Stimulated activated CD8-positive, alpha-beta memory T cell treated with anti-CD3 and anti-CD28 coated beads, Interleukin-7, amount 100 ng/mL, for 24 hours (primary cell): ENCODE data around the gene KIF4A.
"Not testable (repeated sequence)": the region's sequence is repeated elsewhere in the genome, so short reads cannot be mapped to it uniquely, and the experiment has no call there.

Experiments used
- DNase-seq: peaks from one replicate; pipeline ENCODE4 v3.0.0-alpha.2; 2020; ENCODE audit warnings: low read depth

KIF4A gene

GRCh38 chrX:70289793-70290770, at the start of gene KIF4A, which contains the start of gene PDZD11:
Gene KIF4A (plus strand): TSS chrX:70290104. CDS start chrX:70290459, 355 bp downstream.
Gene PDZD11 (minus strand): TSS chrX:70289927. CDS start chrX:70289341, 586 bp downstream.
- peak; percentile 51 for DNase-seq

GRCh38 chrX:70240751-70241150, 49.2 kb upstream of the KIF4A start:
- no peak for DNase-seq

GRCh38 chrX:70241501-70241900, 48.4 kb upstream of the KIF4A start:
- DNase-seq: no peak

GRCh38 chrX:70243601-70244000, 46.3 kb upstream of the KIF4A start:
- not testable (repeated sequence) for DNase-seq

- no peak for DNase-seq
Observed at GRCh38 chrX:70244881-70245280, 45.0 kb upstream of the KIF4A start.

GRCh38 chrX:70247252-70247651, 42.7 kb upstream of the KIF4A start:
- no peak for DNase-seq

- no peak for DNase-seq
Observed at GRCh38 chrX:70252491-70252890, 37.4 kb upstream of the KIF4A start.

- no peak for DNase-seq
Observed at GRCh38 chrX:70253377-70254062, 36.4 kb upstream of the KIF4A start.

- no peak for DNase-seq
Observed at GRCh38 chrX:70254063-70254400, 35.9 kb upstream of the KIF4A start.

- DNase-seq: no peak
Observed at GRCh38 chrX:70254909-70255308, 35.0 kb upstream of the KIF4A start.

GRCh38 chrX:70255452-70255851, 34.5 kb upstream of the KIF4A start:
- DNase-seq: no peak

GRCh38 chrX:70257423-70258288, 32.2 kb upstream of the KIF4A start:
- no peak for DNase-seq

- DNase-seq: no peak
Observed at GRCh38 chrX:70260104-70260503, 29.8 kb upstream of the KIF4A start, which contains the start of gene P2RY4. Gene P2RY4 (minus strand): TSS chrX:70260204. CDS start chrX:70259624, 580 bp downstream.

GRCh38 chrX:70262952-70263567, 26.8 kb upstream of the KIF4A start:
- peak; percentile 0 for DNase-seq

- no peak for DNase-seq
Observed at GRCh38 chrX:70264784-70265183, 25.1 kb upstream of the KIF4A start.

GRCh38 chrX:70268034-70268433, 21.9 kb upstream of the KIF4A start, which contains the start of gene ARR3:
Gene ARR3 (plus strand): TSS chrX:70268334. CDS start chrX:70269386, 1,052 bp downstream.
- no peak for DNase-seq

GRCh38 chrX:70274029-70274428, 15.9 kb upstream of the KIF4A start:
- not testable (repeated sequence) for DNase-seq

- no peak for DNase-seq
Observed at GRCh38 chrX:70279081-70279480, 10.8 kb upstream of the KIF4A start.

- DNase-seq: no peak
Observed at GRCh38 chrX:70280573-70280972, 9.3 kb upstream of the KIF4A start.

GRCh38 chrX:70281951-70282350, 8.0 kb upstream of the KIF4A start, which contains the start of gene RAB41:
Gene RAB41 (plus strand): TSS chrX:70282172. CDS start chrX:70282218, 46 bp downstream.
- DNase-seq: no peak

GRCh38 chrX:70289168-70289792, 624 bp upstream of the KIF4A start:
- no peak for DNase-seq
